Lower leg skin (tissue), 4 donors: ENCODE measurements around the gene SYCP2L. TPM values are rescaled to one million over a fixed set of nuclear protein-coding genes. Genes with fewer than 3 reads are reported as not detected.
"Not testable (repeated sequence)": the region's sequence is repeated elsewhere in the genome, so short reads cannot be mapped to it uniquely, and the experiment has no call there.

Experiments
- DNase-seq, 2 donors: peaks; one replicate each; pipeline ENCODE4 v3.0.0-alpha.2; 2019; ENCODE audit warnings: low spot score in 2 of 2
- H3K4me3 ChIP-seq: fragments of 200-600 bp; sonication (generic); 2 replicates; pipeline ENCODE4 v1.5.1; 2017; ENCODE audit warnings: mild to moderate bottlenecking, low read depth; ENCODE audit not compliant: poor library complexity, severe bottlenecking
- CTCF ChIP-seq, 3 donors: fragments of 450-650 bp; IDR thresholded peaks; one replicate each; pipeline ENCODE4 v1.5.1; 2016; ENCODE audit warnings: antibody characterized with exemption in 3 of 3, mild to moderate bottlenecking in 3 of 3, moderate library complexity in 2 of 3
- POLR2A ChIP-seq, 2 donors: fragments of 450-650 bp; IDR thresholded peaks; one replicate each; pipeline ENCODE4 v1.6.1; 2016 to 2017; ENCODE audit warnings: antibody characterized with exemption in 2 of 2, mild to moderate bottlenecking in 1 of 2, moderate library complexity in 1 of 2
- WGBS, 2 donors: methylation state at CpG; one replicate each; pipeline ENCODE4 v1.1.5; 2018; 5-methylcytosine and 5-hydroxymethylcytosine counted together
- intact Hi-C: fragments of 100-400 bp; cut with DNase I; formaldehyde crosslinking; loops from one replicate; pipeline ENCODE4 v1.15.0; 2023; ENCODE audit warnings: low total_unique reads
- total RNA-seq, 4 donors: library from RNA; depleted of rRNA; stranded (reverse); fragments of >200 nt; gene quantifications; one replicate each; pipeline ENCODE4 v1.1.0, GENCODE V29; 2016

Gene SYCP2L
- total RNA-seq, 4 donors from 2014 or later, result 0.17 to 0.69 (median 0.29) TPM; not detected in 1

- no peak for DNase-seq
- H3K4me3 ChIP-seq, result no peak overlapping the region
- TF ChIP-seq CTCF (IDR thresholded peaks at IDR 0.05) (no peak), POLR2A (IDR thresholded peaks at IDR 0.05) (no peak)
- 72 to 83% methylated on average over 3 of the region's 3 CpGs for WGBS, 2 donors
- intact Hi-C loops, result no loop called here
Measured at GRCh38 chr6:10847684-10848083, 39.2 kb upstream of the SYCP2L start.

DNA sequence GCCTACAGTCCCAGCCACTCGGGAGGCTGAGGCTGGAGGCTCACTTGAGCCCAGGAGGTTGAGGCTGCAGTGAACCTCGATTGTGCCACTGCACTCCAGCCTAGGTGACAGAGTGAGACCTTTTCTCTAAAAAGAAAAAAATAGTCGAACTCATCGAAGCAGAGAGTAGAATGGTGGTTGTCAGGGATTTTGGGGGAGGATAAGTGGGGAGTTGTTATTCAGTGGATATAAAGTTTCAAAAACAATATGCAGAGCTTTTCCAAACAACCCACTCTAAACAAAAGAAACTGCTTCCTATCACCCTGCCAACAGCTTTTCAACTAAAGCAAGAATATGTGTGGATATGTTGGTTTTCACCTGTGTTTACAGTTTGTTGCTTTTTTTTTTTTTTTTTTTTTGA, 37.0 kb upstream of the SYCP2L start:
- no peak overlapping the region for H3K4me3 ChIP-seq
- intact Hi-C loops, result no loop called here
- WGBS, 2 donors, result 90 to 91% methylated on average over 4 of the region's 4 CpGs
- DNase-seq, result no peak
- TF ChIP-seq POLR2A (IDR thresholded peaks at IDR 0.05) (no peak), CTCF (IDR thresholded peaks at IDR 0.05) (no peak)

DNA sequence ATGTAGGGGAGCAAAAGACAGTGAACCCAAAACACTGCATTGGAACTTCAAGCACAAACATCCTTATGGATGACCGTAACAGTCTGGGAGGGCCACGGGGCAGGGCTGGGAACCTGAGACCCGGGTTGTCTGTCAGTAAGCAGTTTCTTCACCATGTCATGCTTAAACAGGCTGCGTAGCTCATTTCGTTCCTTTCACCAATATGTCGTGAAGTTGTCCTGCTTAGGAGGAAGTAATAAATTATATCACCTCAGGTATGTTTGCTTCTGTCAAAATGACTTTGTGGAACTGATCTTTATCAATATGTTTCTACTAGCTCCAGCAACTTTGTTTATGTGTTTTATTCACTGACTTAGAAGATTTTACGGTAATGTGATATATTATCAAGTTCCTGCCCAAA, 36.1 kb upstream of the SYCP2L start:
- TF ChIP-seq CTCF (IDR thresholded peaks at IDR 0.05), result no peak
- no peak for TF ChIP-seq POLR2A (IDR thresholded peaks at IDR 0.05)
- WGBS, 2 donors, result 40 to 51% methylated on average over 7 of the region's 7 CpGs
- intact Hi-C loops, result no loop called here
- DNase-seq, result no peak
- H3K4me3 ChIP-seq, result no peak overlapping the region

DNA sequence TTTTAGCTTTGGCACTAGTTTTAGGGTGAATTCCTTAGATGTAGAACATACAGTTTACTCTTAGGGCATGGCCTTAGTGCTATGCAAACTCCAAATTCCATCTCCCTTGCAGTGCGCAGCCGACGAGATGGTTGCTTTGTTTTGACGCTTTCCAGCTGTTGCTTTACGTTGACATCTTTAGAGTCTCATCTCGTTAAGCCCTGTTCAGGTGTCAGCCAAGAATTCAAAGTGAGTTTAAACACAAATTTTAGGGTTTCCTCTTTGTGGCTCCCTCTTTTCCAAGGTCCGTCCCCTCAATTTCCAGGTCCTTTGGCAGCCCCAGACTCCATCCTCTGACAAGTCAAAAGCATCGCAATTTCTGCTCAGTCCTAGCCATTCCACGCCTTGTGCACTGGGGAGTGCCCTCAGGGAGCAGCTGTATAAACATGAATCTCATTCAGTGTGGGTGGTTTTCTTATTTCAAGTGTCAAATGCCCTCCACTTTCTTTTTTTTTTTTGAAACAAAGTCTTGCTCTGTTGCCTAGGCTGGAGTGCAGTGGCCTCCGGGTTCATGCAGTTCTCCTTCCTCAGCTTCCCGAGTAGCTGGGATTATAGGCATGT, 34.4 kb upstream of the SYCP2L start:
- intact Hi-C loops, result no loop called here
- TF ChIP-seq POLR2A (IDR thresholded peaks at IDR 0.05), result no peak
- no peak for TF ChIP-seq CTCF (IDR thresholded peaks at IDR 0.05)
- WGBS, 2 donors, result 71 to 77% methylated on average over 11 of the region's 11 CpGs
- no peak overlapping the region for H3K4me3 ChIP-seq
- no peak for DNase-seq

DNA sequence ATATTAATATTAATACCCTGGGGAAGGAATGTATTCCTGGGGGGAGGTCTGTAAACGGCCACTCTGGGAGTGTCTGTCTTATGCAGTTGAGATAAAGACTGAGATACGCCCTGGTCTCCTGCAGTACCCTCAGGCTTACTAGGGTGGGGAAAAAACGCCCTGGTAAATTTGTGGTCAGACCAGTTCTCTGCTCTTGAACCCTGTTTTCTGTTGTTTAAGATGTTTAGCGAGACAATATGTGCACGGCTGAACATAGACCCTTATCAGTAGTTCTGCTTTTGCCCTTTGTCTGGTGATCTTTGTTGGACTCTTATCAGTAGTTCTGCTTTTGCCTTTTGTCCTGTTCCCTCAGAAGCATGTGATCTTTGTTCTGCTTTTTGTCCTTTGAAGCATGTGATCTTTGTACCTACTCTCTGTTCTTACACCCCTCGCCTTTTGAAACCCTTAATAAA, 33.0 kb upstream of the SYCP2L start:
- DNase-seq, H3K4me3 ChIP-seq, intact Hi-C loops: not testable (repeated sequence)
- 75 to 77% methylated on average over 6 of the region's 6 CpGs for WGBS, 2 donors

- WGBS, 2 donors, result 83 to 84% methylated on average over 7 of the region's 7 CpGs
- H3K4me3 ChIP-seq, result no peak overlapping the region
- TF ChIP-seq CTCF (IDR thresholded peaks at IDR 0.05), result no peak
- TF ChIP-seq POLR2A (IDR thresholded peaks at IDR 0.05), result no peak
- intact Hi-C loops, result no loop called here
- no peak for DNase-seq
Measured at GRCh38 chr6:10854922-10855632, 31.8 kb upstream of the SYCP2L start.
